ENCODE measurements around the gene CTSA. TPM values are rescaled to one million over a fixed set of nuclear protein-coding genes. Genes with fewer than 3 reads are reported as not detected.

CTSA gene
- total RNA-seq, 4 donors from 2014 or later, result 44.8 to 70.2 (median 48.3) TPM

- H3K4me1 ChIP-seq, result peaks cover 20 to 41% (median 30%) of the 10 kb centered on the region in 4 donors
- H3K4me3 ChIP-seq, result peak overlapping the region; percentile 92 to 100 (median 100)
- no peaks in the 10 kb centered on the region for H3K9me3 ChIP-seq
- peak overlapping the region; percentile 100 for H3K27ac ChIP-seq (replicated peaks in 1 of 4)
- H3K36me3 ChIP-seq, result peaks cover 13 to 20% (median 16%) of the 10 kb centered on the region in 4 donors
- no peaks in the 10 kb centered on the region for H3K27me3 ChIP-seq
- intact Hi-C loops (cut with DNase I), result loop anchor here (2.0 to 10.0 kb wide), 2 partner anchors 43 to 139 kb away; partner anchors contain the start of genes CTSA, DNTTIP1, NEURL2 and WFDC3
- DNase-seq (ENCODE audit: extremely low spot score), result no peak
- WGBS, result 21% methylated on average over 18 of the region's 22 CpGs
- peak; percentile 14 to 32 (median 24) for TF ChIP-seq CTCF (IDR thresholded peaks at IDR 0.05)
- no peak for TF ChIP-seq POLR2A (IDR thresholded peaks at IDR 0.05; ENCODE audit: low read depth)
- TF ChIP-seq EP300 (IDR thresholded peaks at IDR 0.05), result no peak
- peak in 1 of 2 donors; percentile 13 for TF ChIP-seq POLR2AphosphoS5 (IDR thresholded peaks at IDR 0.05)
Measured at GRCh38 chr20:45933266-45934045, 42.3 kb downstream of the CTSA start.

- peak overlapping the region; percentile 100 for H3K27ac ChIP-seq (replicated peaks in 1 of 4)
- 0% methylated on average over 10 of the region's 34 CpGs for whole genome bisulfite sequencing
- peak overlapping the region; percentile 92 to 100 (median 100) for H3K4me3 ChIP-seq
- intact Hi-C loops (cut with DNase I), result loop anchor here (2.0 to 10.0 kb wide), 2 partner anchors 43 to 139 kb away; partner anchors contain the start of genes CTSA, DNTTIP1, NEURL2 and WFDC3
- TF ChIP-seq POLR2AphosphoS5 (IDR thresholded peaks at IDR 0.05) (no peak), POLR2A (IDR thresholded peaks at IDR 0.05; ENCODE audit: low read depth) (no peak), CTCF (IDR thresholded peaks at IDR 0.05) (no peak)
- no peaks in the 10 kb centered on the region for H3K9me3 ChIP-seq
- no peak for DNase-seq (ENCODE audit: extremely low spot score)
- H3K27me3 ChIP-seq, result no peaks in the 10 kb centered on the region
- H3K4me1 ChIP-seq, result peaks cover 20 to 45% (median 30%) of the 10 kb centered on the region in 4 donors
- H3K36me3 ChIP-seq, result peaks cover 19 to 27% (median 22%) of the 10 kb centered on the region in 4 donors
Measured at GRCh38 chr20:45934046-45934585, 43.0 kb downstream of the CTSA start.

- intact Hi-C loops (cut with DNase I), result loop anchor here (2.0 to 10.0 kb wide), 2 partner anchors 44 to 140 kb away; partner anchors contain the start of genes CTSA, DNTTIP1, NEURL2 and WFDC3
- WGBS, result 0% methylated on average over 11 of the region's 102 CpGs
Measured at GRCh38 chr20:45934586-45935415, 43.7 kb downstream of the CTSA start, which contains the start of gene PCIF1. PCIF1 (plus strand) TSS chr20:45934683; CDS start chr20:45939000, 4,317 bp downstream.

More at GRCh38 chr20:45934586-45935415, 43.7 kb downstream of the CTSA start, which contains the start of gene PCIF1:
- TF ChIP-seq POLR2AphosphoS5 (IDR thresholded peaks at IDR 0.05), result peak; percentile 98 to 99
- TF ChIP-seq EP300 (IDR thresholded peaks at IDR 0.05), result no peak
- TF ChIP-seq CTCF (IDR thresholded peaks at IDR 0.05), result no peak
- peak; percentile 85 for TF ChIP-seq POLR2A (IDR thresholded peaks at IDR 0.05; ENCODE audit: low read depth)
- Histone ChIP-seq H3K27me3 (no peaks in the 10 kb centered on the region), H3K27ac (replicated peaks in 1 of 4) (peak within 1 kb of the TSS; percentile 100), H3K4me3 (peak within 1 kb of the TSS; percentile 92 to 100 (median 100)), H3K4me1 (peaks cover 20 to 45% (median 30%) of the 10 kb centered on the region in 4 donors), H3K9me3 (no peaks in the 10 kb centered on the region), H3K36me3 (peaks cover 26 to 33% (median 29%) of the 10 kb centered on the region in 4 donors)
- peak; percentile 100 for DNase-seq (ENCODE audit: extremely low spot score)
